HG02943 (cell line): Measurements from ENCODE around the gene ACTN2.

Source experiments
- ATAC-seq: cut with Tn5 transposase; IDR thresholded peaks from one replicate; pipeline ENCODE4 v1.9.1; 2021; ENCODE audit warnings: mild to moderate bottlenecking, low read depth, moderate library complexity; ENCODE audit not compliant: unreplicated experiment

ACTN2 gene

GRCh38 chr1:236812334-236813030 is 126.2 kb downstream of the ACTN2 start:
- ATAC-seq = no peak
